ENCODE measurements around the gene SMIM15. TPM values are rescaled to one million over a fixed set of nuclear protein-coding genes. Genes with fewer than 3 reads are reported as not detected.
"Not testable (repeated sequence)": the region's sequence is repeated elsewhere in the genome, so short reads cannot be mapped to it uniquely, and the experiment has no call there.

Gene SMIM15
- 100 to 1,000 TPM in 2 of 4 donors, 10 to 100 TPM in 2; 89.1 to 102 (median 99.5) TPM for polyA plus RNA-seq (ENCODE audit: insufficient read length in 4 of 4)

DNA sequence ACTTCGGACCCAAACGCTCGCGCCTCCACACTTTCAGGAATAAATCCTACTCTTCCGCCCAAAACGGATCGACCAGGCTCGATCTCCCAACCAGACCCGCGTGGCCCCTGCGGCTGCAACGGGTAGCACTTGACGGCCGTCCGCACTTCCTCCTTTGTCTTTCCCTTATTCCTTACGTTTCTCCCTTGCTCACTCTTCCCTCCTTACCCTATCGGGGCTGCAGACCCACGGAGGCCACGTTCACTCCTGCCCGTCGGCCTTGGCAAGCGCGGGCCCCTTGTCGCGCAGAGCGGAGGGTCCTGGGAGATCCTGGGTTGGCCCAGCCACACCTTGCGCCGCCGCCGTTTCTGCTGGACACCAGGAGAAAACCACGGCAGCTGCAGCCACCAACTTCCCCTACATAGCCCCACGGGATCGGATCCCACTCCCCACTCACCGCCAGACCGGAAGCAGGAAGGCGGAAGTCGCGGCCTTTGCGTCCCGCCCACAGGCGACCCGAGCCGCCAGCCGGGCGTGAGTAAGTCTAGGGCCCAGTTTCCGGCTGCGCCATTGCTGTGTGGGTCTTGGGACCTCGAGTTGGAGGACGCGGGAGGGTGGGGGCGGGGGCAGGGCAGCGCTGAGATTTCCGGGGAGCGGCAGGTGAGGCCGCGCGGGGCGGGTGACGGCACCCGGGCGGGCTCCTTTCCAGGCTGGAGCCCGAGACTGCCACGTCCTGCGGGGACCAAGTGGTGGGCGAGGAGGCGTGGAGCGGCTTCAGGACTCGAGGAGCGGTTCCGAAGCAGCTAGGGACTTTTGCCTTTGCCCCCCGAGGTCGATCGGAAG, at the start of gene SMIM15:
Gene SMIM15, minus strand, starts transcription at position 459 of the 822 bp plus-strand sequence. CDS start 2,297 bp downstream, outside the sequence.
- DNase-seq (ENCODE audit: low read depth in 4 of 4, low spot score in 3 of 4) = peak; percentile 74 to 86 (median 80)

GRCh38 chr5:61207884-61208283, 45.6 kb upstream of the SMIM15 start:
- no peak for DNase-seq (ENCODE audit: low read depth in 4 of 4, low spot score in 3 of 4)

GRCh38 chr5:61205013-61205412, 42.7 kb upstream of the SMIM15 start:
- no peak for DNase-seq (ENCODE audit: low read depth in 4 of 4, low spot score in 3 of 4)

DNA sequence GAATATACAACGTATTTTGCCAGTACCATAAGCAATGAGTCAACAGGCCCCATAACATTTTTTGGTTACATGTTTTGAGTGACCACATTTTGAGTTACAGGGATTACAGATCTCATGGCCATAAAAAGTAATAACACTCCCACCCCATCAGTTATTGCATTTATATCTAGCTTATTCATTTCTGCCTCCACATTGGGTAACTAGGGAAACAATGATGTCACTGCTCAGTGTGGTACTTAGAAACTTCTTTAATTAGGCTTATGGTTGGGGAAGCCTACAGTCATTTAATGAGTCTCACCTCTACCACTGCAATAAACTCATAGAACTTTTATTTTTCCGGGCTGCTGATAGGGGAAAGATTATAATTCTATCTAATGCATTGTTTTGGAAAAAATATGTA, 39.9 kb upstream of the SMIM15 start:
- no peak for DNase-seq (ENCODE audit: low read depth in 4 of 4, low spot score in 3 of 4)

DNA sequence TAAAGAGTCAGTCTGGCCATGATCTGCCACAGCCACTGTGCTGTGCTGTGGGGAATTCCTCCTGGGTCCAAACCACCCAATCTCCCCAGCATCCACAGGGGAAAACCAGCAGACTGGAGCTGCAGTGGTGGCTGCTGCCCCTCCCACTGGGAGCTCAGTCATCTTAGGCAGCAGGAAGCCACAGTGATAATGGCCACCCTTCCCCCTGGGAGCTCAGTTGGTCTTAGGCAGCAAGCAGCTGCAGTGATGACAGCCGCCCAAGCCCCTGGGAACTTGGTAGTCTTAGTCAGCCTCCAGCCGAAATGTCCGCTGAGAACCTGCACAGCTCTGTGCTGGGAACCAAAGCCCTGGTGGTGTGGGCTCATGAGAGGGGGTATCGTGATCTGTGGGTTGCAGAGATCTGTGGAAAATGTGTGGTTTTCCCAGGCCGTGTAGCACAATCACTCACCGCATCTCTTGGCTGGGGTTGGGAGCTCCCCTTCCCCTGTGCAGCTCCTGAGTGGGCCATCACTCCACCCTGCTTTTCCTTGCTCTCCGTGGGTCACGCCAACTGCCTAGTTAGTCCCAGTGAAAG, 38.4 kb upstream of the SMIM15 start:
- DNase-seq (ENCODE audit: low read depth in 4 of 4, low spot score in 3 of 4) = no peak

DNA sequence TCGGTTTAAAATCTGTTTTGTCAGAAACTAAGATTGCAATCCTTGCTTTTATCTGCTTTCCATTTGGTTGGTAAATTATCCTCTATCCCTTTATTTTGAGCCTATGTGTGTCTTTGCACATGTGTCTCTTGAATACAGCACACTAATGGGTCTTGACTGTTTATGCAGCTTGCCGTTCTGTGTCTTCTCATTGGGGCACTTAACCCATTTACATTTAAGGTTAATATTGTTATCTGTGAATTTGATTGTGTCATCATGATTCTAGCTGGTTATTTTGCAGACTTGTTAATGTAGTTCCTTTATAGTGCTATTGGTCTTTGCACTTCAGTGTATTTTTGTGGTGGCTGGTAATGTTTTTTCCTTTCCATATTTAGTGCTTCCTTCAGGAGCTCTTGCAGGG, 36.3 kb upstream of the SMIM15 start:
- no peak for DNase-seq (ENCODE audit: low read depth in 4 of 4, low spot score in 3 of 4)

DNA sequence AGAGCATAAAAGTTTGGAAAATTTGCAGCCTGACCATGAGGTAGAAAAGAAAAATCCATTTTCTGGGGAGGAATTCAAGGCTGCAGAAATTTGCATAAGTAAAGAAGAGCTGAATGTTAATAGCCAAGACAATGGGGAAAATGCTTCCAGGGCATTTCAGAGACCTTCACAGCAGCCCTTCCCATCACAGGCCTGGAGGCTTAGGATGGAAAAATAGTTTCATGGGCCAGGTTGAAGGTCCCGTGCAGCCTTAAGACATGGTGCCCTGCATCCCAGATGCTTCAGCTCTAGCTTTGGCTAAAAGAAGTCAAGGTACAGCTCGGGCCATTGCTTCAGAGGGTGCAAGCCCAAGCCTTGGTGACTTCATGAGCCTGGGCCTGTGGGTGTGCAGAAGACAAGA, 25.6 kb upstream of the SMIM15 start:
- DNase-seq (ENCODE audit: low read depth in 4 of 4, low spot score in 3 of 4) = not testable (repeated sequence)

- not testable (repeated sequence) for DNase-seq (ENCODE audit: low read depth in 4 of 4, low spot score in 3 of 4)
These were observed 25.1 kb upstream of the SMIM15 start for GRCh38 chr5:61187352-61187751.

GRCh38 chr5:61186634-61187033, 24.4 kb upstream of the SMIM15 start:
- no peak for DNase-seq (ENCODE audit: low read depth in 4 of 4, low spot score in 3 of 4)

DNA sequence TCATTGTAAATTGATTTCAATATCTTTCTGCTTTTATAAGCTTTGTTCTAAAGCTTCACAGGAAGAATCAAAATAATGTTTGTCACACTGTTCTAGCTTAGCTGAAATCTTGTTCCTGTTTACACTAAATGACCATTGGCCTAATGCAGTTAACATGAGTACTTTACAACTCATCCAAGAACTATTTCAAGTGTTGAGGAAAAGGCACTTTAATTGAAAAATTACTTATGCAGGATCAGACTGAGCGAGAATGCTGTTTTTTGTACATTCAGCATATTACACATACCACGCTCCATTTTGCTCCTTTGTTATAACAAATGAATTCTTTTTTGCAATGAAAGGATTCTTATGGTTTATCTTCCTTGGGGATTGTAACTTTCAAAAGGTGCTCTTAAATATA, 22.4 kb upstream of the SMIM15 start:
- DNase-seq (ENCODE audit: low read depth in 4 of 4, low spot score in 3 of 4) = no peak

GRCh38 chr5:61183538-61183937, 21.3 kb upstream of the SMIM15 start:
- DNase-seq (ENCODE audit: low read depth in 4 of 4, low spot score in 3 of 4) = no peak

DNA sequence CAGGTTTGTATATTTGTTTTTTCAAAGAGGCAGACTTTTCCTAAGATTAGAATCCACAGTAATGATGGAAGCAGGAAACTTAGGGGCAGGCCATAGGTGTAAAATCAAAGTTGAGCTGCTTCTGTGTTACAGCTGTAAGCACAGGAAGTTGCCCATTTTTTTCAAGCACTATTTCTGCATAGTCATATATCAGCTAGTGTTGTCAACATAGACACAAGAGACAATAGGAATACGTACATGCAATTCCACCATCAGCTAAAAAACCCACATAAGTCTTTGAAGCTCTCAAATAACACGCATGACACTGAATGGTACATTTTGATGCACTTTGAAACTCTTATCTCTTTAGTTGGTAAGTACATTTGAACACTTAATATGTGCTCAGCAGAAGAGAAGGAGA, 20.2 kb upstream of the SMIM15 start:
- no peak for DNase-seq (ENCODE audit: low read depth in 4 of 4, low spot score in 3 of 4)

- no peak for DNase-seq (ENCODE audit: low read depth in 4 of 4, low spot score in 3 of 4)
These were observed 18.6 kb upstream of the SMIM15 start for GRCh38 chr5:61180886-61181285.

GRCh38 chr5:61178702-61179101, 16.4 kb upstream of the SMIM15 start:
- no peak for DNase-seq (ENCODE audit: low read depth in 4 of 4, low spot score in 3 of 4)

GRCh38 chr5:61177716-61178115, 15.4 kb upstream of the SMIM15 start:
- no peak for DNase-seq (ENCODE audit: low read depth in 4 of 4, low spot score in 3 of 4)

GRCh38 chr5:61177070-61177469, 14.8 kb upstream of the SMIM15 start:
- no peak for DNase-seq (ENCODE audit: low read depth in 4 of 4, low spot score in 3 of 4)

DNA sequence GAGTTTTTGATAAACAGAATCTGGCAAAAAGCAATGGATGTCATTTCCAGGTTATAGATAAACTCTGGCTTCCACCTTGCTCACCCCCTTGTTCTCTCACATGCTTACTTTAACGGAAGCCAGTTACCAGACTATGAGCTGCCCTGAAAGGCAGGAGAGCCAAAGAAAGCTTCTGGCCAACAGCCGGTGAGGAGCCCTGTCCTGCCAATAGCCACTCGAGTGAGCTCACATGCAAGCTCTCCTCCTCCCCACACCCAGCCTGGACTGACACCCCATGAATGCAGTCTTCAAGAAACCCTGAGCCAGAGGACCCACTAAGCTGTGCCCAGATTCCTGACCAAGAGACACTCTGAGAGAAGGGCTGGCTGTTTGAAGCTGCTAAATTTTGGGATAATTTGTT, 14.4 kb upstream of the SMIM15 start:
- no peak for DNase-seq (ENCODE audit: low read depth in 4 of 4, low spot score in 3 of 4)

GRCh38 chr5:61171479-61171878, 9.2 kb upstream of the SMIM15 start:
- DNase-seq (ENCODE audit: low read depth in 4 of 4, low spot score in 3 of 4) = no peak

DNA sequence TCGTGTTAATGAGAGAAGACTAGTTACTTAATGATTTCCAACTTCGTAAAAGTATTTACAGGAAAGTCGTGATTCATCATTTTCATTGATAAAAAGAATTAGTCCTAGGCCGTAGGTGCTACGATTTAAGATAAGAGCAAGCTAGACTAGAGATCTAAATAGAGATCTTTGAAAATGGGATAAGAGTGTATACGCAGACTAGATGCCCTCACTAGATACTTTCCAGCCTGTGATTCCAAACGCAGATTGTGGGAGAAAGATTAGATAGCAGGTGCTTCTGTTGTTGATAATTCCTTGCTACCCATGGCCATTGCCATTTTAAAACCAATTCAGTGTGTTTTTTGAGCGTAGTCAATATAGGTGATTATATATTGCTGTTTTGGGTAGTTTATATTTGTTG, 6.7 kb upstream of the SMIM15 start:
- DNase-seq (ENCODE audit: low read depth in 4 of 4, low spot score in 3 of 4) = no peak

DNA sequence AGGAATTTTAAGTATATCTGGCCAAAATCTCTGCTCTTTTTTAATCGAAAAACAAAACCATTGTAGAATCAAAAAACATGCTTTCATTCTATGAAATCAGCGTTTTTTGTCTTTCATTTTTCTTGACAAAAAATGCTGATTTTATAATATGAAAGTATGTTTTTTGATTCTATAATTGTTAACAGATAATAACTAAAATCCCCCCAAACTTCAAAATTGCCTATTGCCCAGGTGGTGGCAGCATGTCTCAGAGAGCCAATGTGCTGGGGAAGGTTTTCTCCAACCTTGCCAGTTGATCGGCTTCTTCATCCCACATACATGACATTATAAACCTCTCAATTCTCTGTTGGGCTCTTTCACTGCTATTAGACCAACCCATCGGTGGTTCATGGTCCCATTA, 5.1 kb upstream of the SMIM15 start:
- no peak for DNase-seq (ENCODE audit: low read depth in 4 of 4, low spot score in 3 of 4)

- no peak for DNase-seq (ENCODE audit: low read depth in 4 of 4, low spot score in 3 of 4)
These were observed 1.6 kb upstream of the SMIM15 start for GRCh38 chr5:61163905-61164304.

All from right renal pelvis (tissue), 4 donors.